HG02798 (cell line): ENCODE data around the gene LENG8.
"Not testable (repeated sequence)": the region's sequence is repeated elsewhere in the genome, so short reads cannot be mapped to it uniquely, and the experiment has no call there.

Experiments used
- ATAC-seq: cut with Tn5 transposase; IDR thresholded peaks from one replicate; pipeline ENCODE4 v1.9.1; 2021; ENCODE audit warnings: mild to moderate bottlenecking; ENCODE audit not compliant: unreplicated experiment, poor library complexity

LENG8 gene

DNA sequence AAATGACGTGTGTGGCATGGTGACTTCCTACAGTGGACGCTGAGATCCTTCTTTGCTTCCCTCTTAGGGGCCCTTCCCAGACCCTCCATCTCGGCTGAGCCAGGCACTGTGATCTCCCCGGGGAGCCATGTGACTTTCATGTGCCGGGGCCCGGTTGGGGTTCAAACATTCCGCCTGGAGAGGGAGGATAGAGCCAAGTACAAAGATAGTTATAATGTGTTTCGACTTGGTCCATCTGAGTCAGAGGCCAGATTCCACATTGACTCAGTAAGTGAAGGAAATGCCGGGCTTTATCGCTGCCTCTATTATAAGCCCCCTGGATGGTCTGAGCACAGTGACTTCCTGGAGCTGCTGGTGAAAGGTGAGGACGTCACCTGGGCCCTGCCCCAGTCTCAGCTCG is 58.8 kb downstream of the LENG8 start:
- no peak for ATAC-seq

GRCh38 chr19:54508487-54508886 is 59.5 kb downstream of the LENG8 start:
- not testable (repeated sequence) for ATAC-seq

DNA sequence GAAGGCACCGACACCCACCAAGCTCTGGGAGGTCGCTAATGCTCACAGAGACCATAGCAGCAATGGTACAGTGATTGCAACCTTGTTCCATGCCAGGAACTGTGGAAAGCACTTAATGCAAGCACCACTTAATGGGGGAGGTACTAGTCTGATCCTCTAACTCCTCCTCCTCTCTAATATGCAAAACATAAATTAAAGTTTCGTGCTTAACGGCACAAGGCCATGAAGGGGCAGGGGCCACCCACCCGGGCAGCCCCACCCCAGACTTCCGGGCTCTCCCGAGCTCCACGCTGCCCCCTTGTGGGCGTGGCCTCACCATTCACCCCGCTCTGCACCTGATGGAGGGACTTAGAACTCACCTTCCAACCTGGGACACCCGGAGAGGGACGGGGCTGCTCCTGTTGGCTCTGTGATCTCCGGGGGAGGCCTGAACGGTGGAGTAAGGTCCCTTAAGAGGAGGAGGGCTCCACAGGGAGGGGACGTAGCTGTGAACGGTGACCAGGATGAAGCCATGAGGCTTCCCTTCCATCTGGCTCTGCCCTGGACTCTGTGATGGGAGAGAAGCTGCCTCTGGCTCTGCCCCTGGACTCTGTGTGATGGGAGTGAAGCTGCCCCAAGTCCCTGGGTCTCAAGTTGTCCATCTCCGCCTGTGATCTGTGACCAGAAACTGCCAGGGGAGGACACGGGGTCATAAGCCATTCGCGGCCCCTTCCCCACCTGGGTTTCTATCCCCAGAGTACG is 60.4 kb downstream of the LENG8 start:
- ATAC-seq = not testable (repeated sequence)
